ENCODE measurements around the gene SF1.
"Not testable (repeated sequence)": the region's sequence is repeated elsewhere in the genome, so short reads cannot be mapped to it uniquely, and the experiment has no call there.

Gene SF1, protein sequence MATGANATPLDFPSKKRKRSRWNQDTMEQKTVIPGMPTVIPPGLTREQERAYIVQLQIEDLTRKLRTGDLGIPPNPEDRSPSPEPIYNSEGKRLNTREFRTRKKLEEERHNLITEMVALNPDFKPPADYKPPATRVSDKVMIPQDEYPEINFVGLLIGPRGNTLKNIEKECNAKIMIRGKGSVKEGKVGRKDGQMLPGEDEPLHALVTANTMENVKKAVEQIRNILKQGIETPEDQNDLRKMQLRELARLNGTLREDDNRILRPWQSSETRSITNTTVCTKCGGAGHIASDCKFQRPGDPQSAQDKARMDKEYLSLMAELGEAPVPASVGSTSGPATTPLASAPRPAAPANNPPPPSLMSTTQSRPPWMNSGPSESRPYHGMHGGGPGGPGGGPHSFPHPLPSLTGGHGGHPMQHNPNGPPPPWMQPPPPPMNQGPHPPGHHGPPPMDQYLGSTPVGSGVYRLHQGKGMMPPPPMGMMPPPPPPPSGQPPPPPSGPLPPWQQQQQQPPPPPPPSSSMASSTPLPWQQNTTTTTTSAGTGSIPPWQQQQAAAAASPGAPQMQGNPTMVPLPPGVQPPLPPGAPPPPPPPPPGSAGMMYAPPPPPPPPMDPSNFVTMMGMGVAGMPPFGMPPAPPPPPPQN

GRCh38 chr11:64778473-64779298, at the start of gene SF1:
SF1 (minus strand) TSS chr11:64778542; CDS start chr11:64778392, 150 bp downstream.
- peak; percentile 97 for FAIRE-seq

DNA sequence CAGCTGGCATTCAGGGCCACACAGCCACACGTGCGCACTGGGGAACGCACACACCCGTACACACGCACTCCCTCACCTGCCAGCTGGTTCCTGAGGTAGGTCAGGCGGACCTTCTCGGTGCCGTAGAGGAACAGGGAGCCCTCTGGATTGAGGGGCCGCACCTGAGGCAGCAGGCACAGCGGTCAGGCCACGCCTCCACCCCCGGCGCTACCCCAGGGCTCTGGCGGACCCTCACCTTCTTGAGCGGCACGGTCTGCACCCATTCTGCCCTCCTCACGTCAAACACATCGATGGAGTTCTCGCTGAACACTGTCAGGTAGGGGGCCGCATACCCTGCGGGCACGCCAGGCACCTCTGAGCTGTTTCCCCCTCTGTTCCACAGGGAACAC, 49.1 kb upstream of the SF1 start:
- FAIRE-seq = no peak

DNA sequence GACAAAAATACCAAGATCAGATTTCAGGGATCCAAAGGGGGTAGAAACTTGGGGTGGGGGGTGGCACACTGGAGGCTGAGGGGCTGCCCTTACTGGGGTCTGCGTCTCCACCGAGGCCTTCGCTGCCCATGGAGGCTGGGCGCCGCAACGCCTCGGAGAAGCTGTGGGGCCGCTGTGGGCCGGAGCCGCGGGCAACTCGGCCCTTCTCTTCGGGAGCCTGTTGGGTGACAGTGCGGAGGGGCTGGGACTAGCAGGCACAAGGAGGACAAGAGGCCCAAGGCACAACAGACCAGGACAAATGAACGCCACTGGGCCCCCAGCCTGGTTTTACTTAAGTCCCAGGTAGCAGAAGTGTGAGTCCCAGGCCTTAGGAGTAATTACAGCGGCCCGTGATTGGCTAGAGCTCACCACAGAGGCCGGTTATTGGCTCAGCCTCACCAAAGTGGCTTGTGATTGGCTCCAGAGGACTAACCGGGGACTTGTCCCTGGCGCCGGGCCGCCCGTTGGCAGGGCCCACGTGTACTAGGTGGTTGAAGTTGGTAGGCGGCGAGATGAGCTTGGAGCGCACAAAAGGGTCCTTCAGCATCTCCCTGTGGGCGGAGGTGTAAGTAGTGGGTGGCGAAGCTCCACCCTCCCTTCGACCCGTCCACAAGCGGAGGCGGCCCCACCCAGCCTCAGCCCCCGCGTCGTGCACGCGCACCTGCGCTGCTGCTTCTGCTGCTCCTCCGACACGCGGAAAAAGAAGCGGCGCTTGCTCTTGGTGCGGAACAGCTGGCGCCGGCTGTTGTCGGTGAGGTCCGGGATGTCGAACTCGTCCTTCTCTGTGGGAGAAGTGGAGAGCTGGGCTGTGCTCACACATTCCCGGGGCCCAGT, 48.5 kb upstream of the SF1 start:
- FAIRE-seq = no peak

GRCh38 chr11:64826062-64826461, 47.7 kb upstream of the SF1 start:
- FAIRE-seq = no peak

DNA sequence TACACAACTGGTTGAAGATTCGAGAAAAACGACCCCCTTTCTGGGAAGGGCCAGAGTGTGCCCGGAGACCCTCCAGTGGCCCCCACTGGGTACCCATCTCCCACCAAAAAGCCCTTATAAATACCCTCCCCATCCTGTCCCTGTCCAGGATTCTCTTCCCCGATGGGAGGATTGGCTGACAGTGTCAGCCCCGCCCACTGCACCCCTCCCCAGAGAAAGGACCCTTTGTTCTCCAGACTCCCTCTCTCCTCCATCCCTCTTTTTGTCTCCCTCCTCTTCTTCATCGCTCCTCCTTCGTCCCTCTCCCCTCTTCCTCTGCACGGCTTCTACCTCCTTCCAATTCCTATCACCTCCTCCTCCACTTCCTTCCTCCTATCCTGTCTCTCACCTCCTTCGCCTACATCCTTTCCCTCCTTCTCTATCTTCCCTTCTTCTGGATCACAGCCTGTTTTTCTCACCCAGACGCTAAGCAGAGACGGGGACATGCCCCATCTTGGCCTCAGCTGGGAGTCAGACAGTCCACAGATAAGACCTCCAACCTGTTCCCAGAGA, 45.3 kb upstream of the SF1 start:
- no peak for FAIRE-seq

GRCh38 chr11:64817476-64817875, 39.1 kb upstream of the SF1 start:
- no peak for FAIRE-seq

GRCh38 chr11:64815433-64815832, 37.1 kb upstream of the SF1 start:
- not testable (repeated sequence) for FAIRE-seq

DNA sequence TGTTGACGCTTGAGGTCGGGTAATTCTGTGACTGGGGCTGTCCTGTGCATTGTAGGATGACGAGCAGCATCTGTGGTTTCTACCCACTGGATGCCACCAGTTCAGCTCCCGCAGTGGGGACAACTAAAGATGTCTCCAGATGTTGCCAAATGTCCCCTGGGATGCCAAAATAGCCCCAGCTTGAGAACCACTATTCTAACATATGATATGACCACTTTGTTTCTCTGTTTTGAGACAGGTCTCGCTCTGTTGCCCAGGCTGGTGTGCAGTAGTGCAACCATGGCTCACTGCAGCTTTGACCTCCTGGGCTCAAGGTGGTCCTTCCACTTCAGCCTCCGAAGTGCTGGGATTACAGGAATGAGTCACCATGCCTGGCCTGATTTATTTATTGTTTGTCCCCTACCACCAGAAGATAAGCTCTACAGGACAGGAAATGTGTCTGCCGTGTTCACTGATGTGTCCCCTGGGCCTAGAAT, 36.4 kb upstream of the SF1 start:
- no peak for FAIRE-seq

- no peak for FAIRE-seq
Measured at GRCh38 chr11:64813826-64814225, 35.5 kb upstream of the SF1 start.

DNA sequence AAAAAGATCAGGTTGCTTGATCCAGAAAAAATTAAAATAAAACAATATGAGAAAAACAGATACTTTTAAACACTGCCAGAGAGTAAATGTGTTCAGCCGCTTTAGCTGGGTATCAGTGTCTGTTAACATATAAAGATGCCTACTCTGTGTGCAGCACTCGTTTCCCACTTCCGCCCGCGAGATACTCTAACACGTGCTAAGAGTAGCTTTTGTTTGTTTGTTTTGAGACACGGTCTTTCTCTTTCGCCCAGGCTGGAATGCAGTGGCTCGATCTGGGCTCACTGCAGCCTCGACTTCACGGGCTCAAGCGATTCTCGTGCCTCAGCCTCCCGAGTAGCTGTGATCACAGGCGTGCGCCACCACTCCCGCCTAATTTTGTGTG, 32.5 kb upstream of the SF1 start:
- FAIRE-seq = no peak

- peak; percentile 89 for FAIRE-seq
Measured at GRCh38 chr11:64810271-64810890, 32.0 kb upstream of the SF1 start, which contains the start of gene MEN1. MEN1 (minus strand) TSS chr11:64810551; CDS start chr11:64810109, 442 bp downstream.

DNA sequence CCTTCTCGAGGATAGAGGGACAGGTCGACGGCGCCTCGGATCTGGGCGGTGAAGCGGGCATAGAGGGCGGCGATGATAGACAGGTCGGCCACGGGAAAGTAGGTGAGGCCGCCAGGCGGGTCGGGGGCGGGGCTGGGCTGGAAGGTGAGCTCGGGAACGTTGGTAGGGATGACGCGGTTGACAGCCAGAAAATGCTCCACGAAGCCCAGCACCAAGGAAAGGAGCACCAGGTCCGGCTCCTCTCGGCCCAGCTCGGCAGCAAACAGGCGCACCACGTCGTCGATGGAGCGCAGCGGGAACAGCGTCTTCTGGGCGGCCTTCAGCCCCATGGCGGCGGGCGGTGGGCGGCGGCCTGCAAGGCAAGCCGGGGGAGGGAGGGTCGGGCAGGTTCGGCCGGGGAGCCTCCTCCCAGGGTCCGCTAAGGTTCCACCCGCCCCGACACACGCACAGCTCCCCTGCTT, 31.5 kb upstream of the SF1 start:
- no peak for FAIRE-seq

DNA sequence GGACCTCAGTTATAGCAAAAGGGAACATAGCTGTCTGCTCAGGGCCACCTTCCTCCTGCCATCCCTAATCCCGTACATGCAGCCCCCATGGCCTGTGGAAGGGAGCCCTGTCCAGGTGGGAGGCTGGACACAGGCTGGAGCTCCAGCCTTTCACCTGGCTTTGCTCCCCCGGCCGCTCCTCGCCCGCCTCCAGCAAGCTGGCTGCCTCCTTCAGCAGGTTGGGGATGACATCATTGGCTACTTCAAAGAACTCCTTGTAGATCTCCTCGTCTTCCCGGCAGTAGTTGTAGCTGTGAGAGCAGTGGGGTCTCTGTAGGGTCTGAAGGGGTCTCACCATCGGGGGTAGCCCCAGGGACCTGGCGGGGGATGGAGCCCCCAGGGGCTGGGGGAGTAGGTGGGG, 27.1 kb upstream of the SF1 start:
- FAIRE-seq = no peak

GRCh38 chr11:64804346-64805210, 26.2 kb upstream of the SF1 start:
- no peak for FAIRE-seq

DNA sequence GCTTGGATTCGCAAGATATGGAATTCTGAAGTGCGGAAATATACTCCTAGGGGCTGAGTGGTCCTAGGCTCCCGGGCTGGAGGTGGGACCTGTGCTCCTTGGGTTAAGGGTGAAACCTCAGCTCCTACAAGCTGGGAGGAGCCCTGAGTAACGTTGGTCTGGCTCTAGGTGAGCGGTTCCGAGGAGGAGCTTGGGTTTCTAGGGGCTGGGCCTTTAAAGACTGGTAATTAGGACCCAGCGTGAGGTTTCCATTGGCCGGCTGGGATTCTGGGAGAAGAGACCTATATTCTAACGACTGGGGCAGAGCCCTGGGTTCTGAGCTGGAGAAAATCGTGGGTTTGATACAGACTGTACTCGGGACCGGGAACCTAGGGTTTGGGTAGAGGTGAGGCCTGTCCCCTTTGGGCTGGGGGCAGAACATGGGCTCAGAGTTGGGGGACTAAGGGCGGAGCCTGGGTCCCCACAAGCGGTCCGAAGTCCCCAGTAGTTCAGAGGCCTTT, 25.6 kb upstream of the SF1 start:
- no peak for FAIRE-seq

DNA sequence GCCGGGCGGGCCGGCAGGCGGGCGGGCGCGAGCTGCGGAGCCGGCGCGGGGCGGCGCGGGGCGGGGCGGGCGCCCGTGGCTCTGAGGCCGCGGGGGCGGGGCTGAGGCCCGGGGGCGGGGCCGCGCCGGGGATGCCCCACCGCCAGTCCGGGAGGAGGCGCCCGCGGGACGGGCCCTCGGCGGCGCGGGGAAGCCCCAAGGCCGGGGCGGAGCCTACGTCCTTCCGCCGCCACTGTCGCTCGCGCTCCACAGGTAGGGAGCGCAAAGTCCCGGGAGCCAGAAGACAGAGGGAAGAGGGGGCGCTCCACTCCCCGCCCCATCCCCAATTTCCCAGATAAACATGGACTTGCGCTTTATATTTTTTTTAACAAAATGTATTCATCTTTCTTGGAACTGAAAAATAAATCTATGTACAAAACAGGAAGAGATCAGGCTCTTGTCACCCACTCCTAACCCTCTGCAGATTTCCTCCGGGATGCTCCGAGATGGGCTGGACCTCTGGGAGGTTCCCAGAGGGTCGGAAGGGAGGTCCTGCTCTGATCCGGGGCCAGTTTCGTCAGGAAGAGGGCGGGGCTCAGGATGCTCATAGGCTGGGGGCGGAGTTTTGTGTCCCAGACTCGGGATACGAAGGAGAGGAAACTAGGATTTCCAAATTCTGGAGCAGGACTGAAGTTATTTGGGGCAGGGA, 25.0 kb upstream of the SF1 start, which contains the start of gene MAP4K2:
Gene MAP4K2 (minus strand): TSS at position 57 of the 688 bp plus-strand sequence. CDS start 65 bp downstream, outside the sequence.
- peak; percentile 9 for FAIRE-seq

- no peak for FAIRE-seq
Measured at GRCh38 chr11:64802370-64803157, 24.2 kb upstream of the SF1 start.

DNA sequence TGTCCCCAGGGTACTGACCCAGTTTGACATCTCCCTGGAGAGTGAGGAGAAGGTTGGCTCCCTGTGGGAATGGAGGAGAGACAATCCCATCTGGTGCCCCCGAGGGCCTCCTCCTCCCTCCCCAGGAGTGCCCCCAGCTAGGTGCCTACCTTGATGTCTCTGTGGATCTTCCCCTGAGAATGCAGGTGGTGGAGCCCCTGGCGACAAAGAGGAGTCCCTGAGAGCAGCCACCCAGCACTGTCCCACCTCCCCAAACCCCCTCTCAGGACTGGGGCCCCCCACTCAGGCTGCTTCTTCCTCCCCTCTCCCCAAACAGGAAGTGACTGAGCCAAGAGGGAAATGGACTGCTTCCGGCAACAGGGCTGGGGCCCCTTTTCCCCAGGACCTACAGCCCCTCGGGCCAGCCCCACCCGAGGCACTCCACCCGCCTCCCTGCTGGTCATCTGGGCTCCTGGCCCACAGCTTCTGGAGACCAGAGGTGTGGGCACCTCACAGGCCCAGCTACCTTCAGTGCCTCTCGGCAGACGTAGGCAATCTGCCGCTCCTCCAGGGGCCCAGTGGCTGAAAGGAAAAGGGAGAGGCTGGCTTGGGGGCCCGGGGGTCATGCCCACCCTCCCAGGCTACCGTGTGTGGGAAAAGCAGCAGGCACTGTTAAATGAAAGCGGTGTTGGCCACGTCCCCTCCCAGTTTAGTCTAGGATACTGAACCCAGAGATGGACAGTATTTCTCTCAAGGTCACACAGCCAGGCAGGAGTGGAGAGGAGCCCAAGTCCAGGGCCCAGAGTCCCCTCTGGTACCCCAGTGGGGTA, 23.4 kb upstream of the SF1 start:
- no peak for FAIRE-seq

All from TTC549 (cell line).